Calu3 (cell line): ENCODE data around the gene TREML4. TPM values are rescaled to one million over a fixed set of nuclear protein-coding genes. Genes with fewer than 3 reads are reported as not detected.
A peak's percentile ranks its signal among the peaks of the same experiment; 100 is the strongest.

Experiments used
- Bru-seq: library from RNA; stranded (reverse); fragments of 400-500 nt; gene quantifications from one replicate; lab custom pipeline; 2021; lab: Mats Ljungman, UMichigan
- BruChase-seq, 2 experiments: library from RNA; stranded (reverse); fragments of 400-500 nt; gene quantifications; one replicate each; lab custom pipeline; 2021; lab: Mats Ljungman, UMichigan
- BruUV-seq: library from RNA; stranded (reverse); fragments of 400-500 nt; replicated peaks from 2 replicates; lab custom pipeline; 2021; lab: Mats Ljungman, UMichigan
- CTCF ChIA-PET: fragments of 300-600 bp; sonication (Branson Sonifier 250); formaldehyde crosslinking; loops from one replicate; lab custom pipeline; 2022; ENCODE audit warnings: antibody characterized with exemption; lab: Charles Lee
- DNase-seq: peaks from one replicate; pipeline ENCODE4 v3.0.0; 2022
- H3K27ac Mint-ChIP-seq: one replicate; pipeline ENCODE4 v1.8.0; 2022; ENCODE audit warnings: mixed read lengths; ENCODE audit not compliant: unreplicated experiment
- H3K27me3 Mint-ChIP-seq: one replicate; pipeline ENCODE4 v1.8.0; 2022; ENCODE audit warnings: mixed read lengths; ENCODE audit not compliant: unreplicated experiment
- H3K36me3 Mint-ChIP-seq: one replicate; pipeline ENCODE4 v1.8.0; 2022; ENCODE audit warnings: mild to moderate bottlenecking, moderate library complexity, mixed read lengths; ENCODE audit not compliant: insufficient read depth, unreplicated experiment
- H3K4me1 Mint-ChIP-seq: one replicate; pipeline ENCODE4 v1.8.0; 2022; ENCODE audit warnings: mild to moderate bottlenecking, low read depth, mixed read lengths; ENCODE audit not compliant: unreplicated experiment
- H3K4me3 Mint-ChIP-seq: one replicate; pipeline ENCODE4 v1.8.0; 2022; ENCODE audit warnings: mild to moderate bottlenecking, low read depth, moderate library complexity, mixed read lengths; ENCODE audit not compliant: unreplicated experiment
- H3K9me3 Mint-ChIP-seq: one replicate; pipeline ENCODE4 v1.8.0; 2022; ENCODE audit warnings: low read depth, mixed read lengths; ENCODE audit not compliant: unreplicated experiment
- CTCF ChIP-seq: fragments of 200-600 bp; IDR thresholded peaks from one replicate; pipeline ENCODE4 v1.8.0; 2022; ENCODE audit warnings: antibody characterized with exemption; ENCODE audit not compliant: unreplicated experiment
- intact Hi-C: fragments of 100-400 bp; cut with micrococcal nuclease; formaldehyde crosslinking; loops from one replicate; pipeline ENCODE4 v1.10.0; 2022; ENCODE audit not compliant: unreplicated experiment
- long read RNA-seq: library from polyadenylated mRNA; stranded (forward); transcript quantifications from one replicate; pipeline ENCODE4 v2.0.0, GENCODE V29; 2022
- total RNA-seq: library from RNA; stranded (reverse); gene quantifications from 2 replicates; pipeline ENCODE4 v1.2.3, GENCODE V29; 2022

Gene TREML4
- total RNA-seq (not detected in 2 replicates), Bru-seq, nascent RNA (not detected), BruChase-seq, experiment 1, labeled RNA remaining after a 6-hour chase (not detected), BruChase-seq, experiment 2, labeled RNA remaining after a 2-hour chase (not detected)
- long read RNA-seq = 0 reads

- CTCF ChIA-PET = no interaction called here
- Mint-ChIP-seq H3K9me3 (no peaks in the 10 kb centered on the region), H3K36me3 (no peaks in the 10 kb centered on the region), H3K4me3 (no peak within 1 kb of the TSS), H3K4me1 (no peaks in the 10 kb centered on the region), H3K27ac (no peak within 1 kb of the TSS), H3K27me3 (peaks cover 84% of the 10 kb centered on the region)
- TF ChIP-seq CTCF = no peak
- BruUV-seq = no TSS peak
- no peak for DNase-seq
- intact Hi-C loops = no loop called here
Observed at GRCh38 chr6:41228096-41228495, at the start of gene TREML4. TSS of gene TREML4 (plus strand) at chr6:41228349. CDS start at chr6:41228428, 79 bp downstream.

- CTCF ChIA-PET = no interaction called here
- no peaks in the 10 kb centered on the region for H3K9me3 Mint-ChIP-seq
- no peak overlapping the region for H3K27ac Mint-ChIP-seq
- TF ChIP-seq CTCF = no peak
- DNase-seq = no peak
- no TSS peak for BruUV-seq
- no peak overlapping the region for H3K4me3 Mint-ChIP-seq
- peaks cover 44% of the 10 kb centered on the region for H3K27me3 Mint-ChIP-seq
- no peaks in the 10 kb centered on the region for H3K4me1 Mint-ChIP-seq
- no peaks in the 10 kb centered on the region for H3K36me3 Mint-ChIP-seq
- intact Hi-C loops = no loop called here
Observed at GRCh38 chr6:41179163-41179562, 49.0 kb upstream of the TREML4 start.

GRCh38 chr6:41181566-41181965 lies 46.6 kb upstream of the TREML4 start:
- CTCF ChIA-PET = interaction anchor here (0.5 to 2.2 kb wide), 15 partner anchors 8 to 853 kb away, joined by 3 to 15 read pairs (median 3); partner anchors contain the start of gene UNC5CL
- H3K4me1 Mint-ChIP-seq = no peaks in the 10 kb centered on the region
- no peak for TF ChIP-seq CTCF
- intact Hi-C loops = no loop called here
- DNase-seq = no peak
- no peaks in the 10 kb centered on the region for H3K9me3 Mint-ChIP-seq
- H3K36me3 Mint-ChIP-seq = no peaks in the 10 kb centered on the region
- H3K27me3 Mint-ChIP-seq = peaks cover 48% of the 10 kb centered on the region
- no TSS peak for BruUV-seq
- no peak overlapping the region for H3K4me3 Mint-ChIP-seq
- no peak overlapping the region for H3K27ac Mint-ChIP-seq

- peak; percentile 51 for TF ChIP-seq CTCF
- no peaks in the 10 kb centered on the region for H3K9me3 Mint-ChIP-seq
- no peak overlapping the region for H3K4me3 Mint-ChIP-seq
- CTCF ChIA-PET = interaction anchor here (0.5 to 2.2 kb wide), 21 partner anchors 9 to 854 kb away, joined by 3 to 15 read pairs (median 3); partner anchors contain the start of gene UNC5CL
- intact Hi-C loops = loop anchor here (1.0 to 2.0 kb wide), 2 partner anchors 90 to 136 kb away; no protein-coding TSS in a partner anchor
- no peak overlapping the region for H3K27ac Mint-ChIP-seq
- no TSS peak for BruUV-seq
- no peaks in the 10 kb centered on the region for H3K4me1 Mint-ChIP-seq
- DNase-seq = peak; percentile 62
- no peaks in the 10 kb centered on the region for H3K36me3 Mint-ChIP-seq
- H3K27me3 Mint-ChIP-seq = peaks cover 41% of the 10 kb centered on the region
Observed at GRCh38 chr6:41182069-41183034, 45.8 kb upstream of the TREML4 start.
